SK-N-MC (cell line): Measurements from ENCODE around the gene BLM.

Experiments used
- EZH2 ChIP-seq: fragments of 200-600 bp; sonication (generic); IDR thresholded peaks from one replicate; pipeline ENCODE4 v1.6.1; 2017; ENCODE audit warnings: antibody characterized with exemption
- FOXP2 ChIP-seq: optimal IDR thresholded peaks from 2 replicates; pipeline ENCODE3; 2011; ENCODE audit warnings: mild to moderate bottlenecking, moderate library complexity; ENCODE audit not compliant: insufficient read depth; ENCODE audit errors: extremely low read length, control extremely low read depth
- POLR2AphosphoS5 ChIP-seq: IDR thresholded peaks from 2 replicates; pipeline ENCODE4 v1.6.1; 2012; ENCODE audit warnings: mild to moderate bottlenecking, low read depth, low read length, borderline replicate concordance

DNA sequence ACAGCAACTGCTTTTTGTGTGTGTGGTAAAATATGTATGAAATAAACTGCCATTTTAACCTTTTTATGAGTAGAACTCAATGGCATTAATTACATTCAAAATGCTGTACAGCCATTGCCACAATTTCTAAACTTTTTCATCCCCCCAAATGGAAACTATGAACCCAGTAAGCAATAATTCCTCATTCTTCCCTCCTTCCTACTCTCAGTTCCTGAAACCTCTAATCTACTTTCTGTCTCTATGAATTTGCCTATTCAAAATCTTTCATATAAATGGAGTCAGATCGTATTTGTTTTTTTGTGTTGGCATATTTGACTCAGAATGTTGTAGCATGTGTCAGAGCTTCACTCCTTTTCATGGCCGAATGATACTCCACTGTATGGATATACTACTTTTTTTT is 5.3 kb upstream of the BLM start:
- no peak for TF ChIP-seq EZH2
- no peak for TF ChIP-seq POLR2AphosphoS5
- no peak for TF ChIP-seq FOXP2
